Neuron (in vitro differentiated cells): Measurements from ENCODE around the gene SGCG.

Source experiments
- H2AFZ ChIP-seq: one replicate; pipeline ENCODE4 v1.6.1; 2013; ENCODE audit warnings: low read depth, mild to moderate bottlenecking, inconsistent platforms, low read length, moderate library complexity
- H3K27me3 ChIP-seq: one replicate; pipeline ENCODE4 v1.6.1; 2013; ENCODE audit warnings: low read length; ENCODE audit not compliant: insufficient read depth
- H3K36me3 ChIP-seq: one replicate; pipeline ENCODE4 v1.6.1; 2013; ENCODE audit warnings: low read length; ENCODE audit not compliant: insufficient read depth
- H3K4me1 ChIP-seq: one replicate; pipeline ENCODE4 v1.6.1; 2013; ENCODE audit warnings: low read length; ENCODE audit not compliant: insufficient read depth
- H3K4me3 ChIP-seq: 2 replicates; pipeline ENCODE4 v1.5.1; 2013; ENCODE audit warnings: mild to moderate bottlenecking, low read length, moderate library complexity
- H3K9me3 ChIP-seq: one replicate; pipeline ENCODE4 v1.6.1; 2013; ENCODE audit warnings: low read length

Gene SGCG

GRCh38 chr13:23160638-23161480 lies 19.9 kb upstream of the SGCG start:
- Histone ChIP-seq H3K27me3 (peaks cover 27% of the 10 kb centered on the region), H3K4me3 (no peak overlapping the region), H3K9me3 (no peaks in the 10 kb centered on the region)

DNA sequence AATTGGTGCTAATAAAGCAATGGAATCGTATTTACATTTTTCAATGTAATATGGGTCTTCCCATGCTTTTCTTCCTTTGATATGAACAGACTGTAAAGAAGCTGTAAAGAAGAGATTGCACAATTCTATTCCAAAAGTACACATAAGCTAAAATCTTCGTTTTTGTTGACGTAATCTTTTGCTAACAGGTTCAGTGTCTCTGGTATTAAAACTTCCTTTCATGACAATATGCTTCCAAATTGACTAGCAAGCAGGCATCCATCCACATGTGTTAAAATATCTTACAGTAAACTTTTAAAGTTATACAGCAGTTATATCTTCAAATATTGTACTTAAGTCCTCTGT lies 19.3 kb upstream of the SGCG start:
- H3K27me3 ChIP-seq, result peaks cover 27% of the 10 kb centered on the region
- H3K36me3 ChIP-seq, result no peaks in the 10 kb centered on the region
- H3K9me3 ChIP-seq, result no peaks in the 10 kb centered on the region
- no peak overlapping the region for H2AFZ ChIP-seq
- no peaks in the 10 kb centered on the region for H3K4me1 ChIP-seq
- H3K4me3 ChIP-seq, result no peak overlapping the region

More at GRCh38 chr13:23160638-23161480, 19.9 kb upstream of the SGCG start:
- Histone ChIP-seq H3K4me1 (no peaks in the 10 kb centered on the region), H2AFZ (no peak overlapping the region), H3K36me3 (no peaks in the 10 kb centered on the region)

DNA sequence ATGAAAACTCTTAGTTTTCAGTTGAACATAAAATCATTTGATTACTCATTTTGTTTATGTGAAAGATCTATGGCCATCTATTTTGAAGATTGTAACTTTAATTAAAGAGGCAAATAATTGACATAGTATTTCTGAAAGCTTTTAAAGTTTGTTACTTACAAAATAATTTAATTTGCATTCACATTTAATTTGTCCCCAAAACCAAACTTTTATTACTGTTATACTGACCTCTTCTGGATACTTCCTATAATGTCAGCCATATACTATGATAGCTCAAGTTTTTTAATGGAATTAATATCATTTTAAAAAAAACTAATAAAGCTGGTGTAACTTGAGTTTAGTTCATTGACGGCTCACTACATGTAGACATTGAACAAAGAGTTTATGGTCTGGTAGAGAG lies 4.9 kb upstream of the SGCG start:
- H3K9me3 ChIP-seq, result no peaks in the 10 kb centered on the region
- H3K4me3 ChIP-seq, result no peak overlapping the region
- no peaks in the 10 kb centered on the region for H3K27me3 ChIP-seq
- no peaks in the 10 kb centered on the region for H3K4me1 ChIP-seq
- H3K36me3 ChIP-seq, result no peaks in the 10 kb centered on the region
- H2AFZ ChIP-seq, result no peak overlapping the region

GRCh38 chr13:23182142-23182541 lies 1.4 kb downstream of the SGCG start:
- Histone ChIP-seq H3K4me1 (no peaks in the 10 kb centered on the region), H3K4me3 (no peak overlapping the region)

GRCh38 chr13:23183292-23183691 lies 2.5 kb downstream of the SGCG start:
- H3K9me3 ChIP-seq, result no peaks in the 10 kb centered on the region
- no peak overlapping the region for H3K4me3 ChIP-seq
- H3K27me3 ChIP-seq, result no peaks in the 10 kb centered on the region
- no peak overlapping the region for H2AFZ ChIP-seq
- H3K36me3 ChIP-seq, result no peaks in the 10 kb centered on the region
- no peaks in the 10 kb centered on the region for H3K4me1 ChIP-seq

More at GRCh38 chr13:23182142-23182541, 1.4 kb downstream of the SGCG start:
- no peaks in the 10 kb centered on the region for H3K27me3 ChIP-seq
- H3K36me3 ChIP-seq, result no peaks in the 10 kb centered on the region
- no peaks in the 10 kb centered on the region for H3K9me3 ChIP-seq
- no peak overlapping the region for H2AFZ ChIP-seq

- Histone ChIP-seq H2AFZ (no peak overlapping the region), H3K4me1 (no peaks in the 10 kb centered on the region), H3K36me3 (no peaks in the 10 kb centered on the region), H3K4me3 (no peak overlapping the region), H3K27me3 (no peaks in the 10 kb centered on the region), H3K9me3 (no peaks in the 10 kb centered on the region)
Measured at GRCh38 chr13:23185542-23185941, 4.8 kb downstream of the SGCG start.

- Histone ChIP-seq H3K4me1 (no peaks in the 10 kb centered on the region), H3K27me3 (peaks cover 2% of the 10 kb centered on the region), H2AFZ (no peak overlapping the region), H3K9me3 (no peaks in the 10 kb centered on the region), H3K4me3 (no peak overlapping the region), H3K36me3 (no peaks in the 10 kb centered on the region)
Measured at GRCh38 chr13:23201870-23202269, 21.1 kb downstream of the SGCG start.

DNA sequence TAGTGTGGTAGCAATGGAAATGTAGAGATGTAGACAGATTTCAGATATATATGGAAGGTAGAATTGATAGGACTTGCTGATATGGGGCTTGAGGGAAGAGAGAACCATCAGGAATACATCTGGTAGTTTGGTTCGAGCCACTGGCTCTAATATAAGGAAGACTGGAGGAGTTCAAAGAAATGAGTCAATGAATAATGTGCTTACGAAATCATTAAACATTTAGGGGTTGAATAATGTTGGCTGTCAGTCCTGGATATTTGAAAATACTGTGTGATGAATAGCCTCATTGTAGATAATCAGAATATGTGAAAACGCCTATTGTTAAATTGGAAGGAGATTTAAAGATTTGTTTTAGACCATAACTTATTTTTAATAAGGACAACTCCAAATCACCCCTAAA lies 21.6 kb downstream of the SGCG start:
- H3K4me1 ChIP-seq, result no peaks in the 10 kb centered on the region
- H3K36me3 ChIP-seq, result no peaks in the 10 kb centered on the region
- no peaks in the 10 kb centered on the region for H3K9me3 ChIP-seq
- H3K4me3 ChIP-seq, result no peak overlapping the region
- H3K27me3 ChIP-seq, result peaks cover 2% of the 10 kb centered on the region
- H2AFZ ChIP-seq, result no peak overlapping the region

- H3K4me1 ChIP-seq, result no peaks in the 10 kb centered on the region
- H3K4me3 ChIP-seq, result no peak overlapping the region
- H3K27me3 ChIP-seq, result peaks cover 2% of the 10 kb centered on the region
- no peak overlapping the region for H2AFZ ChIP-seq
- no peaks in the 10 kb centered on the region for H3K9me3 ChIP-seq
- H3K36me3 ChIP-seq, result no peaks in the 10 kb centered on the region
Measured at GRCh38 chr13:23203516-23203915, 22.7 kb downstream of the SGCG start.

DNA sequence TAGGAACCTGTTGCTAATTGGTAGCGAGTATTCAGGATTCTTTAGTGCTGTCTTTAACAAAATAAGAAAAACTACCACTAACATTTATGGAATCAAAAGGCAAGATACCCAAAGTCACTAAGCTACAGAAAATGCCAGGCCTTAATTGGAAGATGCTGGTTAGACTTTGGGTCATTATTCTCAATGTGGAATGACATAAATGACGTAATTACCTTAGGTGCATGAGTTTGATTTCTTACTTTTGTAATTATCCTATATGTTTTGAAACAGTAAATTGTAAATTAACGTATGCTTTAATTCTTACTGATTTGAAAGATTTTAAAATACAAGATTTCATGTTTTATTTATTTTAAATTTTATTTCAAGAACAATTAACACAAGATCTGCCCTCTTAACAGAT lies 25.0 kb downstream of the SGCG start:
- H3K4me3 ChIP-seq, result no peak overlapping the region

GRCh38 chr13:23212671-23213070 lies 31.9 kb downstream of the SGCG start:
- Histone ChIP-seq H3K27me3 (no peaks in the 10 kb centered on the region), H3K4me3 (no peak overlapping the region)

More for the DNA sequence above, 25.0 kb downstream of the SGCG start:
- Histone ChIP-seq H3K9me3 (no peaks in the 10 kb centered on the region), H3K4me1 (no peaks in the 10 kb centered on the region), H2AFZ (no peak overlapping the region), H3K27me3 (peaks cover 2% of the 10 kb centered on the region), H3K36me3 (no peaks in the 10 kb centered on the region)

DNA sequence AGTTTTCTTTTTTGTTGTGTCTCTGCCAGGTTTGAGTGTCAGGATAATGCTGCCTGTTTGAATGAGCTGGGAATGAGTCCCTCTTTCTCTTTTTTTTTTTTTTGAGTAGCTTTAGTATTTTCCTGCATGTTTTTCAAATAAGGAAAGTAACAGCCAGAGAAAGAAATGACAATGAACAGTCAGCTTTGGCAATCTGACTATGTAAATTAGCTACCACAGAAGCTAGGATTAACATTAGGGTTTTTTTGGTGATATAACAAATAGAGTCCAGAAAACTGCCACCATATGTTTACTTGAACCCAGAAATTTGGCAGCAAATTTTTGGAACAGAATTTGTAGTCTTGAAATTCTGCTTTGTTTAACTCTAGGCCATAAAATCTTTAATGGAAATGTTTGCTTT lies 50.5 kb downstream of the SGCG start:
- Histone ChIP-seq H3K4me1 (no peaks in the 10 kb centered on the region), H3K27me3 (no peaks in the 10 kb centered on the region), H3K4me3 (no peak overlapping the region), H3K36me3 (no peaks in the 10 kb centered on the region), H3K9me3 (no peaks in the 10 kb centered on the region), H2AFZ (no peak overlapping the region)

More at GRCh38 chr13:23212671-23213070, 31.9 kb downstream of the SGCG start:
- no peaks in the 10 kb centered on the region for H3K4me1 ChIP-seq
- H3K9me3 ChIP-seq, result no peaks in the 10 kb centered on the region
- H3K36me3 ChIP-seq, result no peaks in the 10 kb centered on the region
- no peak overlapping the region for H2AFZ ChIP-seq

- Histone ChIP-seq H3K36me3 (no peaks in the 10 kb centered on the region), H3K9me3 (no peaks in the 10 kb centered on the region), H2AFZ (no peak overlapping the region), H3K27me3 (no peaks in the 10 kb centered on the region), H3K4me3 (no peak overlapping the region), H3K4me1 (no peaks in the 10 kb centered on the region)
Measured at GRCh38 chr13:23235994-23236393, 55.2 kb downstream of the SGCG start.

DNA sequence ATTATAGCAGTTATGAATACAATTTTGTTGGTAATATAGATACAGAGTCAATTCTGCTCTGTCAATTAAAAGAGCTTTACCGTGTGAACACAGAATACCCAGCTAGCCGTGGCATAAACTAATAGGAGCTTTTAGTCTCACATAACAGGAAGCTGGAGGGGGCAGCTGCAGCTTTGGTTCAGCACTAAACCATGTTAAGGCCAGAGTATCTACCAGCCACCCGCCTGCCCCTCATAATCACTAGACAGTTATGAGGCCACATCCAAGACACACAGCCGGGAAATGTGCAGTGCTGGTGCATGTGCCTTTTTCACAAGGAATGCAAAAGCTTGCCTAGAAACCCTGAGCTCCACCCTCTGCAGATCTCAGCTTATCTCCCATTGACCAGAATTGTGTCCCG lies 62.3 kb downstream of the SGCG start:
- no peak overlapping the region for H3K4me3 ChIP-seq
- H3K9me3 ChIP-seq, result no peaks in the 10 kb centered on the region
- H3K4me1 ChIP-seq, result no peaks in the 10 kb centered on the region
- H3K27me3 ChIP-seq, result no peaks in the 10 kb centered on the region
- no peaks in the 10 kb centered on the region for H3K36me3 ChIP-seq
- H2AFZ ChIP-seq, result no peak overlapping the region
